Activated T-cell treated with anti-CD3 and anti-CD28 coated beads, Interleukin-2, amount 50 U/mL, for 1 hour (primary cell): ENCODE data around the gene SGCA.

ENCODE experiments used
- DNase-seq: peaks from one replicate; pipeline ENCODE4 v3.0.0-alpha.2; 2020

The SGCA gene

GRCh38 chr17:50210240-50211225 lies 44.7 kb downstream of the SGCA start:
- no peak for DNase-seq

GRCh38 chr17:50211249-50212120 lies 45.7 kb downstream of the SGCA start:
- DNase-seq: no peak

DNA sequence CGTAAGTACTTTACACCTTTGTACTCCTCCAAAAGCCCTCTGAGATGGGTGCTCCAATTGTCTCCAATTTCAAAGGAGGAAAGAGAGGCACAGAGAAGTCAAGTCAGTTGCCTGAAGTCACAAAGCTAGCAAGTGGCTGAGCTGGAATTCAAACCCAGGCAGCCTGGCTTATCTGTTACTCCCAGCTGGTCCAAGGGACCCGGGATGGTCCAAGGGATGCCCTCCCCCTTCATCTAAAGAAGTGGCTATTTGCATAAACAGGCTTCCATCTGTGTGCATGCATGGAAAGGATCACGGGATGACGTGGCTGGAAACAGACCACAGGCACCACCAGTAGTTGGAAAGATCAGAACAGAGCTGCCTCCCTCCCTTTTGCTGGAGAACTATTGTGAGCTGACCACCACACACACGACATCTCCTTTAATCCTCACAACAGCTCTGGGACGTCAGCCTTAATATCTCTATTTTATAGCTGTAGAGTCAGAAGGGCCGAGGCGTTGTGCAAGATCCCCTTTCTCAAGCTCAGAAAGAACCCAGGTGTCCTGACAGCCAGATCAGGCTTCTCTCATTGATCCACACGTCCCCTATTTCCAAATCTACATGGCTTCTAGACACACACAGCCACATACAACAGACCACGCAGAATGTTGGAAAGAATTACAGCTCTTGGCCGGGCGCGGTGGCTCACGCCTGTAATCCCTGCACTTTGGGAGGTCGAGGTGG lies 46.5 kb downstream of the SGCA start:
- no peak for DNase-seq

GRCh38 chr17:50213026-50214022 lies 47.5 kb downstream of the SGCA start:
- peak; percentile 25 for DNase-seq

DNA sequence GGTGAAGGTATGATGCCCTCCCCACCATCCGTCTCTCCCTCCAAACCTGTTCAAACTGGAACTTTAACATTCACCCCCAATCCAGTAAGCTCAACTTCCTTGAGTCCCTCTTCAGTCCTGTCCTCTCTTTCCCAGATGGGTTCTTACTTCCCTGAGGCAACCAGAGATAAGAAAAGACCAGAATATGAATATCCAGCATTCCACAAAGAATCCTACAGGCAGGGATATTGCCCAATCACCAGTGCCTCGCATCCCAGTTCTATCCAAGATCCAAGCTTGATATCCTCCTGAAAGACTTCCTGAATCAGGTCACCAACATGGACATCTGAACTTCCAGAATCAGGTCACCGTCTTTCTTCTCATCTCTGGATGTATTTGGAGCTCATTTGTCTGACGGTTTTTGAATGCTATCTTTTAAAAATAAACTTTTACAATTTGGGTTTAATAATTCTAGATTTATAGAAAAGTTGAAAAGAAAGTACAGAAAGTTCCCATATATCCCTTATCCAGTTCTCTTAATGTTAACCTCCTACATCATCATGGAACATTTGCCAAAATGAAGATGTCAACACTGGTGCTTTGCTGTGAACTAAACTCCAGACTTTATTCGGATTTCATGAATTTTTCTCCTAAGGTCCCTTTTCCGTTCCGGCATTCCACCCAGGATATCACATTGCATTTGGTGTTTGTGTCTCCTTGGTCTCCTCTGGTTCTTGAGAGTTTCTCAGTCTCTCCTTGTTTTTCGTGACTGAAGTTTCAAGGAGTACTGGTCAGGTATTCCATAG lies 49.4 kb downstream of the SGCA start:
- no peak for DNase-seq

DNA sequence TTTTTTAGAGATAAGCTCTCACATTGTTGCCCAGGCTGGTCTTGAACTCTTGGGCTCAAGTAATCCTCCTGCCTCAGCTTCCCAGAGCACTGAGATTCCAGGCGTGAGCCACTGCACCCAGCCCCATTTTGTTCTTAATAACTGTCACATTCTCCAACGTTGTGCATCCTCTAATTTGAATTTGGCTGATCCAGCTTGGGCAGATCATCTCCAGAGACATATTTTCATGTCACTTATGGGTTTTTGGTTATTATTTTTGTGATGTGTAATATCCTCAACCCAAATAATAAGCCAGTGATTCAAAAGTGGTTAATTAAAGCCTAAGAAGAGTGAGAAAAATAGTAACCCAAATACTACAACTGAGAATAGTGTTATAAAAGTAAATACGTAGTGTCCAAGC lies 51.8 kb downstream of the SGCA start:
- DNase-seq: no peak

- no peak for DNase-seq
These were observed 52.4 kb downstream of the SGCA start for GRCh38 chr17:50218071-50218759.

- DNase-seq: no peak
These were observed 53.0 kb downstream of the SGCA start for GRCh38 chr17:50218771-50219315.

DNA sequence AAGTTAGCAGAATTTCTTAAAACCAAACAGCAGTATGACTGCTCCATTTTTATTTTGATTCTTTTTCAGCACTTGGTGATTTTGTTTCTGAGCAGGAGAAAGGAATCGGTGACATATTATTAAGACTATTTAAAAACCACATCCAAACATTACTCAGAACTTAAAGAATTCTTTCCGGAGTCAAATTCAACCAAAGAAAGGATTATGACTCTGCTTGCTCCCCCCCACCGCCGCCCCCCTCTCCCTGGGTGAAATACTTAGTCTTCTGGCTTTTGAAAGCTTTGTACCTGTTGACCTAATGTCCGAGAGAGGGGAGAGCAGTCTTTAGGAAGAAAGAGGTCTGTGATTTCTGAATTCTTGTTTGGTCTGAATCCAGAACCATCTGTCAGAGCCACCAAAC lies 53.5 kb downstream of the SGCA start:
- no peak for DNase-seq

DNA sequence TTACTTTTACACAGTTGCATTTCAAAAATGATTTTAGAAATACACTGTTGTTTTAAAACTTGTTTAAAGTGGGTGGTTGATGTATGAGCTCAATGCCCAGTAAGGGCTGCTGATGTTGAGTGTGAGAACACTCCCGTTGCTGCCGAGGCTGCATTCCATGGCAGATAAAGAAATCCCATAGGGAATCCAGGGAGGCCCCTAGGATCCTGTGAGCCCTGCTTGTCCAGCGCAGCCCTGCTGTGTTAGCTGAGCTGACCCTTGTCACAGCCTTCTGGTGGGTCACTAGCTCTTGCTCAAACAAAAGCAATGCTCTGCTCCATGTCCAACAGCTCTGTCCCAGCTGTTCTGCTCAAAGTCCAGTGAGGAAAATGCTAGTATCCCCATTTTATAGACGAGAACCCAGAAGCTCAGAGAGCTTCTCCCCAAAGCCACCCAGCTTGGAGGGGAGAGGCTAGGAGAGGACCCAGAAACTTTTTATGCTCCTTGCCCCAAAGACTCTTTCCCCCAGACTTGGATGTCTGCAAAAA lies 54.2 kb downstream of the SGCA start:
- DNase-seq: no peak

DNA sequence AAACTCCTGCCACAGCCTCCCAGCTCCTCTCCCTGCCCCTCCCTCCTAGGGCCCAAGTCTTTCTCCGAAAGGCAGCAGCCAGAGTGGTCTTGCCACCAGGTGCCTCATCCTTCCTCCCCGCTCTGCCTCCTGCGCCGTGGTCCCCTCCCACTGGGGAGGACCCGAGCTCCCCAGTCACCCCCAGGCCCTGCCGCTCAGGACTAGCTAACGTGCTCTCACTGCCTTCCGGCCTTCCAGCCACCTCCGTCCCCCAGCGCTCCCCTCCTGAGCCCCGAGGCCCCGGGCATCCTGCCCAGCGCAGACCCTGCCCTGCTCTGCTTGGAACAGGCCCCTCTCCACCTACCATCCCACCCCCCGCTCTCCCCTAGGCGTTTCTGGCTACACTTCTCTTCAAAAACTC lies 55.0 kb downstream of the SGCA start:
- no peak for DNase-seq

- no peak for DNase-seq
These were observed 55.6 kb downstream of the SGCA start for GRCh38 chr17:50221266-50221863.

- DNase-seq: no peak
These were observed 56.2 kb downstream of the SGCA start for GRCh38 chr17:50221864-50222545.

DNA sequence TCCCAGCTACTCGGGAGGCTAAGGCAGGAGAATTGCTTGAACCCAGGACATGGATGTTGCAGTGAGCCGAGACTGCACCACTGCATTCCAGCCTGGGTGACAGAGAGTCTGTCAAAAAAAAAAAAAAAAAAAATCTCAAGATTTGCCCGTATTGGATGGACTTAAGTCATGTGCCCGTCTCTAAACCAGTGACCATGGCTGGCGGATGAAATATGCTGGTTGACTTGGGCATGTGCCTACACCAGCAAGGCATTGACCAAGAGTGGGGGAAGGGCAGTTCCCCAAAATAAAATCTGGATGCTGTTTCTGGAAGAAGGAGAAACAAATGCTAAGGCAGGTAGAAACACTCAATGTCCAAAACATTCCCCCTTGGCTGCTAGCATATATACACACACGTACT lies 57.1 kb downstream of the SGCA start:
- DNase-seq: no peak
